ENCODE results near the gene RIMS4.

The RIMS4 gene

DNA sequence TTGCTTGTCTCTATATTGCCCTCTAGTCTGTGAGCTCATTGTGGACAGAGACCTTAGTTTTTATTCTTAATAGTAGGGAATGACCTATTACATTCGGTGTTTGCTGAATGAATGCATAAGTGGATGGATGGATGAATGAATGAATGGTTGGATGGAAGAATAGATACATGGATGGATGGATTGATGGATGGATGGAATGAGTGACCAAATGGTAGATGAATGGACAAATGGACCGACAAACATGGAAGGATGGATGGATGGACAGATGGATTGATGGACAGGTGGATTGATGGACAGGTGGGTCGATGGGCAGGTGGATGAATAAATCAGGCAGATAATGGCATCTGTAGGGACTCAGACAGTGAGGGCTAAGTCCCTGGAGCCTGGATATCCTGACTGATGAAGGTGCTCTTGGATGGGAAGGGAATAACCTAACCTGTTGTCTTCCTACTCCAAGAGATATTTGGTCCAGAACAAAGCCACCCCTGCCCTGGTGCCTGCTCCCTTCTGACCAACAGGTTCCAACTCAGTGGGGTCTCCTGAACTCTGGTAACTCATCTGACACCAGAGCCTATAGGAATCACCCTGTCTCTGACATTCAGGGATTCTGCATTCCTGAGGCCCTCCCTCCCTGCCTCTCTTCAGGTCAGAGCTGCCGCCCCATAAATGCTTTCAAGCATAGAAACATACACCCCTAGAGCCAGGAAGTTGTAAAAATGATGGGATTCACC is 104.8 kb downstream of the RIMS4 start:
- DNase-seq (ENCODE audit: insufficient read length, low spot score) (no peak), FAIRE-seq (no peak)

DNA sequence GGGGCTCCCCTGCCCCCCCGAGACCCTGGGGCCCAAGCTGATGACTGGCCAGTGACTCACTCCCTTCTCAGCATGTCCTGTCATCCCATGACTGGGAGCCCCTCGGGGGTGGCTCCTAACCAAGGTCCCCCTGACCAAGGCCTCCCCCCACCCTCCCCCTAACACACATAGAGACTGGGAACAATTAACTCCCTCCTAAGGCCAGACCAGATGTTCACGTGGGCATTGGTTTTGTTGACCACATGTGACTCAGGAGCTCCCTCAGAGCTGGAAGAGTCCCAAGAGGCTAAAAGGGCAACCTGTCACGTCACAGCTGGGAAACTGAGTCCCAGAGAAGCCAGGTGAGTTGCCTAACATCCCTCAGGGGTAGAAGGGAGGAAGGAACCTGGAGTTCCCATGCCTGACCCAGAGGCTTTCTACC is 105.8 kb downstream of the RIMS4 start:
- peak; percentile 98 for DNase-seq (ENCODE audit: insufficient read length, low spot score)
- peak; percentile 99 for FAIRE-seq

- DNase-seq (ENCODE audit: insufficient read length, low spot score) (no peak), FAIRE-seq (no peak)
Observed at GRCh38 chr20:44703956-44704488, 106.3 kb downstream of the RIMS4 start.

GRCh38 chr20:44703183-44703925 is 107.0 kb downstream of the RIMS4 start:
- no peak for DNase-seq (ENCODE audit: insufficient read length, low spot score)
- FAIRE-seq, result peak; percentile 55

DNA sequence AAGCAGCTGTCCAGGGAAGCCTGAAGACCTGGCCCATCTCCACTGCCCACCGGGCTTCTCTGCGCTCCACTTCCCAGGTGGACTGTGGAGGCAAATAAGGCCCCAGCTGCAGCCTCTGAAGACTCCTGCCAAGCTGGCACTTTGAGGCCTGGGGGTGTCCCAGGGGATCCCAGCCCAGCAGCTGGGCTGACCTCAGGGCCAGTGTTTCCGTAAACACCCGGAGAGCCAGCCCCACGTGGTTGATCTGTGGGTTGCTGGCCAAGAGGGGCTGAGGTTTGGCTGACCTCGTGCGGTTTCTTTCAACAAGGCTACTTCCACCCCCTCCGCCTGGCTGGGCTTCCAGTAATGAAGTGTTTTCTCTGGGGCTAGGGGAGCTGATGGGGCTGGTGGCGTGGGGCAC is 107.6 kb downstream of the RIMS4 start:
- peak; percentile 84 for FAIRE-seq
- peak; percentile 84 for DNase-seq (ENCODE audit: insufficient read length, low spot score)

DNA sequence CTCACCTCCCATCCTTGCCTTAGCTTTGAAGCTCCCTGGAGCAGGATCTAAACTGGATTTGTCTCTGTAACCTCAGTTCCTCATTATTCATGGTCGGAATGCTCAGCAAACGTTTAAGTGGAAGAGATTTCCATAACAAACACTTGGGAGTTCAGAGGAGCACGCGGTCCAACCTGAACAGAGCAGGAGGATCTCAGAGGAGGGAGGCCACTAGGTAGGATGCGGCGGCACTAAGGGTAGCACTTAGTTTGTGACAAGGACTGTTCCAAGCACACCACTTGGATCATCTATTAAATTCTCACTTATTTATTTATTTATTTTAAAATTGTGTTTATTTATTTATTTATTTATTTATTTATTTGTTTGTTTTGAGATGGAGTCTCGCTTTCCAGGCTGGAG is 108.5 kb downstream of the RIMS4 start:
- DNase-seq (ENCODE audit: insufficient read length, low spot score) (no peak), FAIRE-seq (no peak)

Data from HTR-8/SVneo (cell line).